Right lobe of liver (tissue), 6 donors: ENCODE results near the gene MED8. TPM values are rescaled to one million over a fixed set of nuclear protein-coding genes. Genes with fewer than 3 reads are reported as not detected.

Source experiments
- ATAC-seq, 4 donors: fragments of 200-7000 bp; cut with Tn5 transposase; one replicate each; pipeline ENCODE4 v1.9.1; 2020; ENCODE audit warnings: mild to moderate bottlenecking in 4 of 4, moderate library complexity in 4 of 4
- DNase-seq, 3 donors: peaks; one replicate each; pipeline ENCODE4 v3.0.0-alpha.2; 2020
- H3K27ac ChIP-seq, 3 donors: fragments of 200-600 bp; one replicate each; pipeline ENCODE4 v1.8.0; 2022
- H3K27me3 ChIP-seq, 2 donors: fragments of 200-600 bp; one replicate each; pipeline ENCODE4 v1.8.0; 2022
- H3K36me3 ChIP-seq, 4 donors: fragments of 200-600 bp; sonication (generic) in 1 of 4; one replicate each; pipeline versions ENCODE4 v1.5.1 to v1.8.0; 2017 to 2022; ENCODE audit warnings: control low read depth in 1 of 4
- H3K4me1 ChIP-seq, 4 donors: fragments of 200-600 bp; sonication (generic) in 1 of 4; one replicate each; pipeline versions ENCODE4 v1.5.1 to v1.8.0; 2017 to 2022; ENCODE audit warnings: control low read depth in 1 of 4
- H3K4me3 ChIP-seq, 3 donors: fragments of 200-600 bp; one replicate each; pipeline ENCODE4 v1.8.0; 2022
- H3K9me3 ChIP-seq, 4 donors: fragments of 200-600 bp; sonication (generic) in 1 of 4; one replicate each; pipeline versions ENCODE4 v1.5.1 to v1.8.0; 2017 to 2022; ENCODE audit warnings: control low read depth in 1 of 4
- POLR2A ChIP-seq: fragments of 450-650 bp; IDR thresholded peaks from one replicate; pipeline ENCODE4 v1.6.1; 2017; ENCODE audit warnings: antibody characterized with exemption, mild to moderate bottlenecking
- WGBS: methylation state at CpG from one replicate; pipeline ENCODE4 v1.1.6; 2018; ENCODE audit warnings: low coverage, low lambda C conversion rate; ENCODE audit not compliant: insufficient coverage; ENCODE audit errors: missing lambda C conversion rate; 5-methylcytosine and 5-hydroxymethylcytosine counted together
- intact Hi-C, 2 donors: fragments of 100-400 bp; cut with DNase I; formaldehyde crosslinking; loops; one replicate each; pipeline versions ENCODE4 v1.11.2 to v1.14.1; 2022
- total RNA-seq, 6 experiments: library from RNA; depleted of rRNA in 2 of 6; stranded (reverse); fragments of >200 nt in 2 of 6; fragmentation: NEBNext Ultra II Directional in 3 of 6; extraction: Animal tissue kit (Norgen Biotek cat#: 25700) in 3 of 6; gene quantifications; one replicate each; pipeline versions ENCODE4 v1.1.0 to v1.2.4, GENCODE V29; 2016 to 2023
- TF ChIP-seq, protein P1 (sequence below), 4 donors: fragments of 200-600 bp in 3 of 4; fragments of 450-650 bp in 1 of 4; IDR thresholded peaks; one replicate each; pipeline versions ENCODE4 v1.5.1 to v1.8.0; 2016 to 2022; ENCODE audit warnings: antibody characterized with exemption in 4 of 4, mild to moderate bottlenecking in 2 of 4
- donor health status: DM: no; HTN: yes; CAD: no.
- donor health status: DM: no; HTN: no; CAD: no.
- donor health status: DM: no; HTN: no; CAD: no.
- donor health status: DM: no; HTN: yes; CAD: no.
- donor health status: DM: no; HTN: yes; CAD: no.

Gene MED8
- total RNA-seq, 6 experiments from 2014 or later: 20.7 to 26.6 (median 24.1) TPM

DNA sequence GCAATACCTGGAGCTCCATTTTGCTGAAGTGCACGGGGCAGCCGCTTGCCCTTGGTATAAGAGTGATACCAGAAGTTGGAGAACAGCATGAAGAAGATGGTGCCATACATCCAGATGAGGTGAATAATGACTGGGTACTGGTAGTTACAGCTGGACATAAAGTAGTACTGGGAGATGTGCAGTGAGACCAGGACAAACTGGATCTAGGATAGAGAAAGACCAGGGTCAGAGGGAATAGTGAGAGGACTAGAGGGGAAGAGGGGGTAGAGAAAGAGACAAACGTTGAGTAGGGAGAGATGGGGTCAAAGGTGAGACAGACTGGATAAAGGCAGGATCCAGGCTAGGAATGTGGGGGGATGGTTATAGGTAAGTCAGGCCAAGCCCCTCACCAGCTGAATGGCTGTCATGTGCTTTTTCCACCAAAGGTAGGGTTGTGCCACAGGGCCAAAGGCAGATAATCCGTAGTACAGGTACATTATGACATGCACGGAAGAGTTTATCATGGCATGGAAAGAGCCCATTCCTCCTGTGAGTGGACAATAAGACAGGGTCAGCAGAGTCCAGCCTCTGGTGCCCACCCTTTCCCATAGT lies 25.6 kb downstream of the MED8 start:
- intact Hi-C loops: no loop called here
- no peak overlapping the region for H3K4me3 ChIP-seq
- H3K9me3 ChIP-seq: no peaks in the 10 kb centered on the region
- ATAC-seq: no peak
- peaks cover 0 to 18% (median 8%) of the 10 kb centered on the region in 4 donors for H3K4me1 ChIP-seq
- TF ChIP-seq, protein P1, sequence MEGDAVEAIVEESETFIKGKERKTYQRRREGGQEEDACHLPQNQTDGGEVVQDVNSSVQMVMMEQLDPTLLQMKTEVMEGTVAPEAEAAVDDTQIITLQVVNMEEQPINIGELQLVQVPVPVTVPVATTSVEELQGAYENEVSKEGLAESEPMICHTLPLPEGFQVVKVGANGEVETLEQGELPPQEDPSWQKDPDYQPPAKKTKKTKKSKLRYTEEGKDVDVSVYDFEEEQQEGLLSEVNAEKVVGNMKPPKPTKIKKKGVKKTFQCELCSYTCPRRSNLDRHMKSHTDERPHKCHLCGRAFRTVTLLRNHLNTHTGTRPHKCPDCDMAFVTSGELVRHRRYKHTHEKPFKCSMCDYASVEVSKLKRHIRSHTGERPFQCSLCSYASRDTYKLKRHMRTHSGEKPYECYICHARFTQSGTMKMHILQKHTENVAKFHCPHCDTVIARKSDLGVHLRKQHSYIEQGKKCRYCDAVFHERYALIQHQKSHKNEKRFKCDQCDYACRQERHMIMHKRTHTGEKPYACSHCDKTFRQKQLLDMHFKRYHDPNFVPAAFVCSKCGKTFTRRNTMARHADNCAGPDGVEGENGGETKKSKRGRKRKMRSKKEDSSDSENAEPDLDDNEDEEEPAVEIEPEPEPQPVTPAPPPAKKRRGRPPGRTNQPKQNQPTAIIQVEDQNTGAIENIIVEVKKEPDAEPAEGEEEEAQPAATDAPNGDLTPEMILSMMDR (IDR thresholded peaks at IDR 0.05): no peak
- TF ChIP-seq POLR2A: no peak
- H3K36me3 ChIP-seq: peaks cover 0 to 34% (median 11%) of the 10 kb centered on the region in 4 donors
- no peaks in the 10 kb centered on the region for H3K27me3 ChIP-seq
- WGBS: 69% methylated on average over 3 of the region's 5 CpGs
- H3K27ac ChIP-seq: no peak overlapping the region
- DNase-seq: no peak

DNA sequence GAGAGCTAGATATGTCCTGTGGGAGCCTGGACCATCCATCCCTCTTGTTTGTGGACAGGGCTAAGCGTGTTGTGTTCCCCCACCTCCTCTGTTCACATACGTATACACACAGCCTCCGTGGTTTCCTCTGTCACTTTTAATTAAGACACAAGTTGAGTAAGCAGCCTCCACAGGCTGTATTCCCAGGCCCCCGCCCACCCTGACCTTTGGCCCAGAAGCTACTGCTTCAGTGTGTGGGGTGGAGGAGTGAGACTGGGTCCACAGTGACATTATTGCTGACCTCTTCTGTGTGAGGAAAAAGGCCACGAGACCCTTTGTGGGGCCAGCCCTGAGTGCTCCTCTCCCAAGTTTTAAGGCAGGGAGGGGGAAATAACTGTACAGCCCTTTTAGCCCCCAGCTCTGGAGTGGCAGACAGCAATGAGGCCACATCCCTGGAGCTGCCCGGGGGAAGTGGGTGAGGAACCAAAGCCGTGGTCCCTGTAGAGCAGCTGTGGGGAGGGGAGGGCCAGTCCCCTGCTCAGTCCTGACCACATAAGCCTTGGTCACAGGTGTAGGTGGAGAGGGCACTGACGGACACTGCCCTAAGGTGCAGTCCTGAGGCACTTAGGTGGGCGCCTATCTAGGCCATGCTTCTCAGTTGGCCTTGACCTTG lies 26.2 kb downstream of the MED8 start:
- DNase-seq: no peak
- Histone ChIP-seq H3K36me3 (peaks cover 0 to 34% (median 11%) of the 10 kb centered on the region in 4 donors), H3K27me3 (no peaks in the 10 kb centered on the region), H3K4me1 (peaks cover 0 to 14% (median 6%) of the 10 kb centered on the region in 4 donors), H3K4me3 (no peak overlapping the region), H3K27ac (no peak overlapping the region), H3K9me3 (no peaks in the 10 kb centered on the region)
- intact Hi-C loops: no loop called here
- TF ChIP-seq, protein P1 (IDR thresholded peaks at IDR 0.05): no peak
- TF ChIP-seq POLR2A: no peak
- WGBS: 45% methylated on average over 4 of the region's 9 CpGs
- ATAC-seq: no peak

DNA sequence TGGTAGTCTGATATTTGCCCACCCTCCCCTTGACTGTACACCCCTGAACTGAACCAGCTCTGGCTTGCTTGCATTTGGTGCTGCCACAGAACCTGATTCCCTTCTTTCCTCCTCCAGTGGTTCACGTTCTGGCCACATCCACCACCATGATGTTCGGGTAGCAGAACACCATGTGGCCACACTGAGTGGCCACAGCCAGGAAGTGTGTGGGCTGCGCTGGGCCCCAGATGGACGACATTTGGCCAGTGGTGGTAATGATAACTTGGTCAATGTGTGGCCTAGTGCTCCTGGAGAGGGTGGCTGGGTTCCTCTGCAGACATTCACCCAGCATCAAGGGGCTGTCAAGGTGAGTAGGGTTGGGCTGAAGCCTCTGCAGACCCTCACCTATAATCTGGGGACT lies 29.0 kb downstream of the MED8 start:
- no peak for DNase-seq
- H3K4me3 ChIP-seq: no peak overlapping the region

GRCh38 chr1:43359696-43360095 lies 29.9 kb downstream of the MED8 start:
- 30% methylated on average over 8 of the region's 11 CpGs for WGBS
- ATAC-seq (no peak), DNase-seq (no peak)
- Histone ChIP-seq H3K27ac (no peak overlapping the region), H3K9me3 (no peaks in the 10 kb centered on the region), H3K4me3 (no peak overlapping the region), H3K4me1 (peaks cover 0 to 13% (median 5%) of the 10 kb centered on the region in 4 donors), H3K27me3 (no peaks in the 10 kb centered on the region), H3K36me3 (peaks cover 0 to 27% (median 11%) of the 10 kb centered on the region in 4 donors)
- intact Hi-C loops: no loop called here
- no peak for TF ChIP-seq POLR2A
- TF ChIP-seq, protein P1 (IDR thresholded peaks at IDR 0.05): no peak

More for the DNA sequence above, 29.0 kb downstream of the MED8 start:
- no peak for TF ChIP-seq POLR2A
- TF ChIP-seq, protein P1 (IDR thresholded peaks at IDR 0.05): no peak
- peaks cover 0 to 13% (median 5%) of the 10 kb centered on the region in 4 donors for H3K4me1 ChIP-seq
- no peak overlapping the region for H3K27ac ChIP-seq
- intact Hi-C loops: no loop called here
- 57% methylated on average over 1 of the region's 4 CpGs for WGBS
- peaks cover 0 to 34% (median 11%) of the 10 kb centered on the region in 4 donors for H3K36me3 ChIP-seq
- no peaks in the 10 kb centered on the region for H3K27me3 ChIP-seq
- H3K9me3 ChIP-seq: no peaks in the 10 kb centered on the region
- no peak for ATAC-seq
